COR-L47 (cell line): ENCODE measurements around the gene AFF2.

Source experiments
- DNase-seq: peaks from one replicate; lab custom pipeline; 2025; lab: John Stamatoyannopoulos, UW

Gene AFF2

GRCh38 chrX:148741441-148741840, 241.0 kb downstream of the AFF2 start:
- no peak for DNase-seq

GRCh38 chrX:148755111-148755510, 254.7 kb downstream of the AFF2 start:
- DNase-seq = no peak

GRCh38 chrX:148763896-148764295, 263.5 kb downstream of the AFF2 start:
- DNase-seq = no peak

DNA sequence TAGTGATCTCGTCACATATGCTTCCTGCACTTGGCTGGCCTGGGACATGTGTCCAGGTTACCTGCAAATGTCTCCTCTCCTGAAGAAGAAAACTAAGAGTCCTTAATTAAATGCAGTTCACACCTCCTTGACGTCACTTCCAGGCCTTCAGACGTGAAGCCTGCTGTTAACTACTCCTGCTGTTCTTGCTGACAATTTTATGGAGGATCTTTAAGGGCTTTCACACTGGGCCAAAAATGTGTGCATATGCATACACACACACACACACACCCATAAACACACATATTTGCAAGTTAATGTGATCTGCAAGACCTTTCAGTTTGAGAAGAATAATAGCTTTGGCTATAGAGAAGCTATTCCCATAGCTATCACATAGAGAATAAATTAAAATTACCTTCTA, 267.9 kb downstream of the AFF2 start:
- DNase-seq = no peak

- no peak for DNase-seq
Observed at GRCh38 chrX:148771440-148771839, 271.0 kb downstream of the AFF2 start.

DNA sequence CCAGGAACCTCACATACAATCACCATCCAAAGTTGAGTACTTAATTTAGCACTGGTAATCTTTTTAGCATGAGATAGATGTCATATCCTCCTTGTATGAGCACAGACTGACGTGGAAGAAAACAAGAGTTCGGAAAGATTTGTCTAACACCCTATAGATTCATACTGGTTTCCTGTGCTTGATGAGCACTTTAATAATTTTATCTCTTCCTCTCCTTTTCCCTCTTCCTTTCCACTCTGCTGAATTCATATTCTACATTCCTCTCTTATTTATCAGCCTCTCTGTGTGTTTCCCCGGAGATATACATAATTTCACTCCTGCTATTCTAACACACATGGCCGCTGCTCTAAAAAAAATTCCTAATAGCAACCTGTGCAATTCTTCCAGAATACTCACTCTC, 273.9 kb downstream of the AFF2 start:
- DNase-seq = no peak

DNA sequence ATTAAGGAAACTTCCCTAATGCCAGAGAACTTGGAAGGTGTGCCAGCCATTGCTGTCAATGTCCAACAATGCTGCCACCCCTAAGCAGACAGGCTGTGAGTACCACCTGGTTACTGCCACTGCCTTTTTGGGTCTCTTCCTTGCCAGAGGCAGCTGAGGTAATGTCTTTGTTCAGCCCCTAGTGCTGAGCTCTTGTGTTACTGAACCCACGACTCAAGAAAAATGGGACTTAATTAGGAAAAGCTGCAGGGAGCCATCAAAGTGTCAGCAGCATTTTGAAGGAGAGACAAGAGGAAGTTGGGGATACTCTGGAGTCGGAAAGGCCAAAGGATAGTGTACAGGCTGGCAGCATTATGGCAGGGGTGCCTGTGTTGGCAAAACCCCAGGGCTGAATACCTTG, 283.7 kb downstream of the AFF2 start:
- no peak for DNase-seq

- DNase-seq = no peak
Observed at GRCh38 chrX:148784856-148785255, 284.4 kb downstream of the AFF2 start.

- no peak for DNase-seq
Observed at GRCh38 chrX:148785256-148785655, 284.8 kb downstream of the AFF2 start.

GRCh38 chrX:148788449-148788848, 288.0 kb downstream of the AFF2 start:
- no peak for DNase-seq

DNA sequence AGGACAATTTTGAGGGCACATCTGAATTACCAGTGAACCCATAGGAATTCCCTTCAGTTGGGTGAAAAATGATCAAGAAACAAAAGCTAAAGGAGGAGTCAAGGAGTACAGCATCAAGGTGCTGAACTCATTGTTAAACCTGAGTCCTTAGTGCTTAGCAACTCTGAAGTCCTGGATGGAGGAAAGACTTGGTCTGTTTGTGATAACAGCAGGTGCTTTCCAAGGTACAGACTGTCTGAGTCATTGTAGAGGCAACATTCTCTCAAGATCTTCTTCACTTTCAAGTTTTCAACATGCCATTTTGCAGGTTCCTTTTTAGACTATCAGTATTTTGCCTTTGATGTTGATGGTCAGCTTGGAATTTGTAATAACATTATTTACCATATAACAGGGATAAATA, 293.9 kb downstream of the AFF2 start:
- DNase-seq = no peak

DNA sequence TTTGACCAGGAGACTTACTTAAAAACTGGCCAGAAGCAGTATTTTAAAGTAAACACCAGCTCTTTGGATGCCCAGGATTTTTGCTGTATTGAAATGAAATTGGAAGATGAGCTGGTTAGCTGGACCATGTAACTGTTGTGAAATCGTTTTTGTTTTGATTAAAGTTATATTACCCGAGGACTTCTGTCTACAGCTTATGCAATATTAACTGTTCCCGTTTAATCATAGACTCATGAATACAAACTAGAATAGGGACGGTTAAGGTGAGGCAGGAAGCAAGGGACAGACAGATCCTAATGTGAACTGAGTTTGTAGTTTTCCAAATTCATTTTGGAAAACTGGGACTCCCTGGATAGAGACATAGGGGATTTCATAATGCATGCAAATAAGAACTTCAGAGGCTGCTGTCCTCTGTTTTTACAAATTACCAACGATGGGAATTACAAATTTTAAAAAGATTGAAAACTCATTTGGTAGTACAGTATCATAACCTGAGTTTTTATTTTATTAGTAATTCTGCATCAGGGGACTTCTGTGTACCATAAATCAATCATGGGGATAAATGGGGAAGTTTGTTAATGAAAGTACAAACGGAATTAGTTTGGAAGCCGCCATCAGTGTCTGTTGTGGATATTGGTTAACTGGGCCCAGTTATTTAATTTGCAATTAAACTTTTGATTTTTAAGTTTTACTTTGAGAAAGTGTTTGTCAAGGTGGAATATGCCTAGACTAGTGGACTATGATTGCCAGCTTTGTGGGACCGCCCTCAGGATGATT, 304.4 kb downstream of the AFF2 start:
- no peak for DNase-seq

- no peak for DNase-seq
Observed at GRCh38 chrX:148806145-148806870, 305.9 kb downstream of the AFF2 start.

DNA sequence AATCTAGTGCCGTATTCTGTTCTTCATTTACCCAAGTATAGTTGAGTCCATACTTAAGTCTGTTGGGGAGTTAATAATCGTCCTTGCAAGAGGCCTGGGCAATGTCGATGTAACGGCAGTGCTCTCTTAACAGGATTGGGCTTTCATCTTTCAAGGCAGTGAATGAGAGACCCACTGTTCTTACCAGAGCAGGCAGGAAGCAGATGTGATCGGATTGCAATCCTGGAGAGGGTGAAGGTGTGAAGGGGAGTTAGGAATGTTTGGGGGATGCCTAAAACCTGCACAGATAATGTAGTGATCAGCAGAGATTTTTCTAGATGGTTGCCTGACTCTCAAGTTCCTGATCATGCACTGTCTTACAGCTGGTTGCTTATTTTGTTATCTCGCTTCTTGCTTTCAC, 308.4 kb downstream of the AFF2 start:
- no peak for DNase-seq

- no peak for DNase-seq
Observed at GRCh38 chrX:148811236-148811635, 310.8 kb downstream of the AFF2 start.

DNA sequence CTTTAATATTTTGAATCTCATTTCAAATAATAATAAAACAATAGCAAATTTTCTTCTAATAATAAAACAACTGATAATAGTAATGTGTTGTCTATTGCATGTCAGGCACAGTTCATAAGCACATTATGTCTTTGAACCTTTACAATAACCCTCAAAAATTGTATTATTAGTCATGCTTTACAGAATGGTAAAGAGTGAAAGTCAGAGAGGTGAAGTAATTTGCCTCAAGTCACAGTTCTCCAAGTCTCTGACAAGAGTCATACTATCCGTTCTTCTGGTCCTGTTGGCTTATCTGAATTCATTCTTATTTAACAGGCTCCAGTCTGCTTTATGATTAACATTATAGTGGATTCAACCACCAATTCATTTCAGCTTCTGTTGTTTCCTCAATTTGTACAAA, 313.0 kb downstream of the AFF2 start:
- no peak for DNase-seq

DNA sequence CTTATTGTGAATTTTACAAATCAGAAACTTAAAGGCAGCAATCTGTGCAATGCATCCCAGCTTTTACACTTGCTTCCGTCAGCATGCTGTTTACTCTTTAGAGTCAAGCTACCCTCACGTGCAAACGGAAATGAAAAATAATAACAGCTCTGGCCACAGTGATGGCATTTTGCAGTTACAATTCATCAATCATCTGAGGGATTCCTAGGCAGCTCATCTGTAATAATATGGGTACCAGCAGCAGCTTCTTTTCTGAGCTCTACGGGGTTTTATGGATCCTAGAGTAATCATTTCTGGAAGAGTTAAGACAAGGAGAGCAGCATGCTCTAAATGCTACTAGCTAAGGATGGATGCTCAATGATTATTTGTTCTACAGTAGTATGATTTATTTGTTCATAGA, 313.6 kb downstream of the AFF2 start:
- DNase-seq = no peak

- DNase-seq = no peak
Observed at GRCh38 chrX:148815218-148815961, 315.0 kb downstream of the AFF2 start.

- no peak for DNase-seq
Observed at GRCh38 chrX:148823986-148824385, 323.6 kb downstream of the AFF2 start.

DNA sequence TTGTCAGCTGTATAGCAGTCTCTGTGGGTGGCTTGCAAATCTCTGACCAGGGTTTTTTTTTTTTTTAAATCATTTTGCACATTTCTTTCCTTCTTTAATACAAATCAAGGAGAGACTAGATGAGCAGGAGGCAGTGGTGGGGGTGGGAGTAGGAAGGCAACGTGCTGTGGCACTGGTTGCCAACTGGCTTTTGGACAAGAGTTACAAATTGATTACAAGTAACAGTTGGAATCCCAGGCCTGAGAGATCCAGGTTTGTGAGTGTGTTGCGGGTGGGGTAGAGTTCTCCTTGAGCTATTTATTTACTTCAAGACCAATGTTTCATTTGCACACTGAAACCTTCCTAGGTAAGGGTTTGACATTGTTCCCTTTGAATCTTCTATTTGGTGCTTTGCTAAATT, 325.3 kb downstream of the AFF2 start:
- no peak for DNase-seq

DNA sequence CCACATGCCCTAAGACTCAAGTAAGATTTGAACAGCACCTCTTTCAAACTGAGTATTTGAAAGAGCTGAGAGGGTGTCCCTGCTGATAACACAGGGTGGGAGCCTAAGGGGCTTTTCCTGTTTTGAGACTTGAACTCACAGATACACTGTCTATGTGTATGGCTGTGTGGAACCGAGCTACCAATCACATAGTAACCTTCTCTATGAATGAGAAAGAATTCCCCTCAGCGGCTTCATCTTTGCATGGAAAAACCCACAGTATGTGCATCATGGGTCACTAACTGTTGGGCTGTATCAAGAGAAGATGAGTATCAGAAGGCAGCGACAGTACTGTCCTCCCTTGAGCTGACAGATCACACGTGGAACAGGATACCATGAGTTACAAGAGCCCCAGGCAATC, 336.3 kb downstream of the AFF2 start:
- DNase-seq = no peak

DNA sequence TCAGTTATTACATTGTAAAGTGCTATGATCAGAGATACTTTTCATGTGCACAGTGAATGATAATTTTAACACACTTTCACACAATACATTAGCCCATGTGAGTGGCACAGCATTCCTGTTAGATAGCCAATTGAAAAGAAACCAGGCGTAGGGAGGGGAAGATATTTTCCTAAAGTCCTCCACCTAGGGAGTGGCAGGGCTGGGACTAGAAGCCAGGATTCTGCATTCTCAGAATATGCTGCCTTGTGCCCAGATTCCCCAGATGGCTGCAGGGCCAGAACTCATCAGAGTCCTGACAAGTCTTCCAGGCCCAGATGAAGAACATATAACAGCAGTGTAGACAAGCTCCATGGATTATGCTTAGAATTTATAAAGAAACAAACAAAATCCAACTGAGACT, 350.2 kb downstream of the AFF2 start:
- DNase-seq = no peak

DNA sequence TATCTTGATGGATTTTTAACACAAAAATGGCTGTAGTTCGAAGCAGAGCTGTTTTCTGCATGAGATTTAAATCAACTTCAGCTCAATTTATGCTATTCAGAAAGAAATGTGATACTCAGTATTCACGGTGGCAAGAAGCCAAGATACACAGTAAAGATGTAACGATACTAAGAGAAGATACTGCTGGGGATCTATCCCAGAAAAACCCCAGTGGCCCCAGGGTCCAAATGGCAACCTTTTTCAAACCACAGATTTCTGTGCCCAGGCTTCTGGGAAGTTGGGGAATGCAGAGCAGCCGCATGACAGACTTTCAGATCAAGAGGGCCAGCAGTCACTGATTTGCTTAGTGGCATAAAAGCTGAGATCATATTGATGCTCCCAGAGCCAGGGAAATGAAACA, 353.9 kb downstream of the AFF2 start:
- DNase-seq = no peak
